ENCODE measurements around the gene TAF10. TPM values are rescaled to one million over a fixed set of nuclear protein-coding genes. Genes with fewer than 3 reads are reported as not detected.

Gene TAF10
- total and polyA plus RNA-seq, 7 experiments from 2014 or later: 116 to 247 (median 129) TPM

GRCh38 chr11:6609502-6610015 is 2.5 kb downstream of the TAF10 start:
- intact Hi-C loops (cut with micrococcal nuclease): loop anchor here (10.0 kb wide), 2 partner anchors 905 to 925 kb away; partner anchors contain the start of genes PPFIBP2 (in 1 of the 2), TRIM22 (in 1 of the 2) and TRIM5 (in 1 of the 2)
- H3K9me3 Mint-ChIP-seq: no peaks in the 10 kb centered on the region
- no peak overlapping the region for H3K4me3 ChIP-seq (ENCODE audit: low read length)
- ATAC-seq (no peak), DNase-seq (peak in 1 of 9 donors; percentile 17)
- CTCF ChIA-PET: interaction anchor here (0.6 to 1.4 kb wide), 2 partner anchors 8 to 74 kb away, joined by 3 to 4 read pairs; partner anchors contain the start of gene MRPL17
- H3K36me3 ChIP-seq (ENCODE audit: control insufficient read depth in 2 of 3, insufficient read depth in 3 of 3, low read length in 3 of 3): peaks cover 7 to 34% (median 17%) of the 10 kb centered on the region in 3 experiments
- H3K27ac ChIP-seq (ENCODE audit: low read depth, low read length): peak overlapping the region; percentile 91
- H3K4me1 Mint-ChIP-seq: peaks cover 0 to 39% (median 33%) of the 10 kb centered on the region in 7 donors
- POLR2A ChIA-PET: interaction anchor here (9.0 to 10.3 kb wide), 2 partner anchors 9 to 72 kb away, joined by 70 to 170 read pairs; partner anchors contain the start of genes MRPL17 and TPP1
- H3K4me3 Mint-ChIP-seq: peak overlapping the region in 5 of 10 donors; percentile 10 to 75 (median 33)
- no peaks in the 10 kb centered on the region for H3K27me3 ChIP-seq (ENCODE audit: control insufficient read depth in 2 of 2, insufficient read depth in 2 of 2, low read length in 2 of 2)
- H3K36me3 Mint-ChIP-seq: peaks cover 0 to 43% (median 8%) of the 10 kb centered on the region in 5 donors
- peak overlapping the region in 6 of 9 donors; percentile 18 to 98 (median 70) for H3K27ac Mint-ChIP-seq
- no peaks in the 10 kb centered on the region for H3K27me3 Mint-ChIP-seq
- H3K4me1 ChIP-seq (ENCODE audit: control insufficient read depth in 2 of 2, insufficient read depth in 2 of 2, low read length in 2 of 2): peaks cover 48 to 51% of the 10 kb centered on the region in 2 donors
- no peaks in the 10 kb centered on the region for H3K9me3 ChIP-seq (ENCODE audit: control insufficient read depth in 2 of 3, low read length in 3 of 3)

- Mint-ChIP-seq H3K27me3 (no peaks in the 10 kb centered on the region), H3K4me1 (peaks cover 0 to 39% (median 33%) of the 10 kb centered on the region in 7 donors), H3K36me3 (peaks cover 0 to 42% (median 8%) of the 10 kb centered on the region in 5 donors), H3K9me3 (no peaks in the 10 kb centered on the region), H3K27ac (peak overlapping the region in 7 of 9 donors; percentile 7 to 98 (median 63)), H3K4me3 (peak overlapping the region in 2 of 10 donors; percentile 28 to 75)
- intact Hi-C loops (cut with micrococcal nuclease): loop anchor here in 1 of 2 donors (10.0 kb wide), 1 partner anchor 924 kb away; the partner anchor contains the start of genes TRIM22 and TRIM5
- Histone ChIP-seq H3K36me3 (ENCODE audit: control insufficient read depth in 2 of 3, insufficient read depth in 3 of 3, low read length in 3 of 3) (peaks cover 7 to 36% (median 17%) of the 10 kb centered on the region in 3 experiments), H3K9me3 (ENCODE audit: control insufficient read depth in 2 of 3, low read length in 3 of 3) (no peaks in the 10 kb centered on the region), H3K4me1 (ENCODE audit: control insufficient read depth in 2 of 2, insufficient read depth in 2 of 2, low read length in 2 of 2) (peaks cover 50 to 51% of the 10 kb centered on the region in 2 donors), H3K27me3 (ENCODE audit: control insufficient read depth in 2 of 2, insufficient read depth in 2 of 2, low read length in 2 of 2) (no peaks in the 10 kb centered on the region), H3K4me3 (ENCODE audit: low read length) (no peak overlapping the region), H3K27ac (ENCODE audit: low read depth, low read length) (peak overlapping the region; percentile 91)
- CTCF ChIA-PET: interaction anchor here (0.6 to 2.8 kb wide), 4 partner anchors 9 to 74 kb away, joined by 3 to 14 read pairs (median 4); partner anchors contain the start of gene MRPL17
- POLR2A ChIA-PET: interaction anchor here (0.7 to 10.3 kb wide), 9 partner anchors 9 to 916 kb away, joined by 3 to 170 read pairs (median 3); partner anchors contain the start of genes APBB1, ARFIP2, MRPL17 and TIMM10B
- peak in 1 of 9 donors; percentile 20 for DNase-seq
- no peak for ATAC-seq
Measured at GRCh38 chr11:6608726-6609501, 3.1 kb downstream of the TAF10 start.

GRCh38 chr11:6608011-6608410 is 4.0 kb downstream of the TAF10 start:
- peaks cover 7 to 42% (median 17%) of the 10 kb centered on the region in 3 experiments for H3K36me3 ChIP-seq (ENCODE audit: control insufficient read depth in 2 of 3, insufficient read depth in 3 of 3, low read length in 3 of 3)
- H3K4me1 ChIP-seq (ENCODE audit: control insufficient read depth in 2 of 2, insufficient read depth in 2 of 2, low read length in 2 of 2): peaks cover 46 to 51% of the 10 kb centered on the region in 2 donors
- no peaks in the 10 kb centered on the region for H3K9me3 ChIP-seq (ENCODE audit: control insufficient read depth in 2 of 3, low read length in 3 of 3)
- H3K27ac ChIP-seq (ENCODE audit: low read depth, low read length): peak overlapping the region; percentile 91
- intact Hi-C loops (cut with micrococcal nuclease): loop anchor here in 1 of 2 donors (10.0 kb wide), 1 partner anchor 923 kb away; the partner anchor contains the start of genes TRIM22 and TRIM5
- H3K4me3 ChIP-seq (ENCODE audit: low read length): no peak overlapping the region
- CTCF ChIA-PET: interaction anchor here (0.6 to 2.8 kb wide), 3 partner anchors 60 to 79 kb away, joined by 3 to 14 read pairs (median 3); partner anchors contain the start of gene MRPL17
- Mint-ChIP-seq H3K36me3 (peaks cover 0 to 42% (median 8%) of the 10 kb centered on the region in 5 donors), H3K4me1 (peaks cover 0 to 39% (median 33%) of the 10 kb centered on the region in 7 donors), H3K27me3 (no peaks in the 10 kb centered on the region), H3K27ac (peak overlapping the region in 6 of 9 donors; percentile 39 to 81 (median 63)), H3K4me3 (peak overlapping the region in 3 of 10 donors; percentile 39 to 69 (median 54)), H3K9me3 (no peaks in the 10 kb centered on the region)
- DNase-seq (peak in 1 of 9 donors; percentile 14), ATAC-seq (no peak)
- POLR2A ChIA-PET: interaction anchor here (0.6 to 10.3 kb wide), 11 partner anchors 10 to 205 kb away, joined by 3 to 170 read pairs (median 3); partner anchors contain the start of genes APBB1, ARFIP2, MRPL17 and TIMM10B
- H3K27me3 ChIP-seq (ENCODE audit: control insufficient read depth in 2 of 2, insufficient read depth in 2 of 2, low read length in 2 of 2): no peaks in the 10 kb centered on the region

- H3K4me1 Mint-ChIP-seq: peaks cover 0 to 39% (median 33%) of the 10 kb centered on the region in 7 donors
- no peaks in the 10 kb centered on the region for H3K9me3 Mint-ChIP-seq
- peaks cover 7 to 43% (median 17%) of the 10 kb centered on the region in 3 experiments for H3K36me3 ChIP-seq (ENCODE audit: control insufficient read depth in 2 of 3, insufficient read depth in 3 of 3, low read length in 3 of 3)
- peaks cover 0 to 42% (median 8%) of the 10 kb centered on the region in 5 donors for H3K36me3 Mint-ChIP-seq
- no peak overlapping the region for H3K4me3 ChIP-seq (ENCODE audit: low read length)
- H3K4me1 ChIP-seq (ENCODE audit: control insufficient read depth in 2 of 2, insufficient read depth in 2 of 2, low read length in 2 of 2): peaks cover 46 to 54% of the 10 kb centered on the region in 2 donors
- CTCF ChIA-PET: interaction anchor here (0.6 to 2.8 kb wide), 3 partner anchors 76 to 101 kb away, joined by 3 to 14 read pairs (median 3); partner anchors contain the start of gene MRPL17
- peak overlapping the region in 8 of 10 donors; percentile 7 to 69 (median 44) for H3K4me3 Mint-ChIP-seq
- no peaks in the 10 kb centered on the region for H3K27me3 Mint-ChIP-seq
- ATAC-seq (no peak), DNase-seq (peak in 1 of 9 donors; percentile 21)
- peak overlapping the region; percentile 53 for H3K27ac ChIP-seq (ENCODE audit: low read depth, low read length)
- H3K27ac Mint-ChIP-seq: peak overlapping the region in 7 of 9 donors; percentile 39 to 81 (median 68)
- H3K9me3 ChIP-seq (ENCODE audit: control insufficient read depth in 2 of 3, low read length in 3 of 3): no peaks in the 10 kb centered on the region
- POLR2A ChIA-PET: interaction anchor here (0.6 to 10.3 kb wide), 9 partner anchors 11 to 188 kb away, joined by 3 to 170 read pairs (median 3); partner anchors contain the start of genes APBB1, MRPL17 and TPP1
- intact Hi-C loops (cut with micrococcal nuclease): loop anchor here in 1 of 2 donors (2.0 to 10.0 kb wide), 2 partner anchors 228 to 922 kb away; partner anchors contain the start of genes TRIM22 and TRIM5
- no peaks in the 10 kb centered on the region for H3K27me3 ChIP-seq (ENCODE audit: control insufficient read depth in 2 of 2, insufficient read depth in 2 of 2, low read length in 2 of 2)
Measured at GRCh38 chr11:6607190-6607795, 4.7 kb downstream of the TAF10 start.

GRCh38 chr11:6606471-6607189 is 5.4 kb downstream of the TAF10 start:
- Mint-ChIP-seq H3K4me1 (peaks cover 0 to 39% (median 34%) of the 10 kb centered on the region in 7 donors), H3K27ac (peak overlapping the region in 4 of 9 donors; percentile 44 to 89 (median 87)), H3K36me3 (peaks cover 0 to 43% (median 11%) of the 10 kb centered on the region in 5 donors), H3K4me3 (peak overlapping the region in 6 of 10 donors; percentile 42 to 70 (median 51)), H3K9me3 (no peaks in the 10 kb centered on the region), H3K27me3 (no peaks in the 10 kb centered on the region)
- POLR2A ChIA-PET: interaction anchor here (1.2 to 10.3 kb wide), 4 partner anchors 12 to 75 kb away, joined by 3 to 170 read pairs (median 37); partner anchors contain the start of genes MRPL17 and TPP1
- intact Hi-C loops (cut with micrococcal nuclease): loop anchor here in 1 of 2 donors (2.0 to 10.0 kb wide), 2 partner anchors 228 to 922 kb away; partner anchors contain the start of genes TRIM22 and TRIM5
- Histone ChIP-seq H3K4me3 (ENCODE audit: low read length) (no peak overlapping the region), H3K27ac (ENCODE audit: low read depth, low read length) (peak overlapping the region; percentile 53), H3K36me3 (ENCODE audit: control insufficient read depth in 2 of 3, insufficient read depth in 3 of 3, low read length in 3 of 3) (peaks cover 7 to 43% (median 17%) of the 10 kb centered on the region in 3 experiments), H3K27me3 (ENCODE audit: control insufficient read depth in 2 of 2, insufficient read depth in 2 of 2, low read length in 2 of 2) (no peaks in the 10 kb centered on the region), H3K9me3 (ENCODE audit: control insufficient read depth in 2 of 3, low read length in 3 of 3) (no peaks in the 10 kb centered on the region), H3K4me1 (ENCODE audit: control insufficient read depth in 2 of 2, insufficient read depth in 2 of 2, low read length in 2 of 2) (peaks cover 53 to 61% of the 10 kb centered on the region in 2 donors)
- peak in 2 of 9 donors; percentile 32 to 74 for DNase-seq
- ATAC-seq: no peak
- CTCF ChIA-PET: interaction anchor here (0.6 to 2.8 kb wide), 2 partner anchors 61 to 77 kb away, joined by 4 to 14 read pairs; partner anchors contain the start of gene MRPL17

Data from naive thymus-derived CD4-positive, alpha-beta T cell (primary cell).